AG09319 (cell line): ENCODE data around the gene TEX14.

Source experiments
- DNase-seq: peaks from one replicate; pipeline ENCODE4 v3.0.0-alpha.2; 2010; ENCODE audit warnings: low read depth; ENCODE audit errors: extremely low read depth
- TF ChIP-seq, protein P1 (sequence below): IDR thresholded peaks from 2 replicates; pipeline ENCODE4 v1.5.1; 2011; ENCODE audit warnings: low read depth, mild to moderate bottlenecking, inconsistent platforms, low read length, moderate library complexity

The TEX14 gene

DNA sequence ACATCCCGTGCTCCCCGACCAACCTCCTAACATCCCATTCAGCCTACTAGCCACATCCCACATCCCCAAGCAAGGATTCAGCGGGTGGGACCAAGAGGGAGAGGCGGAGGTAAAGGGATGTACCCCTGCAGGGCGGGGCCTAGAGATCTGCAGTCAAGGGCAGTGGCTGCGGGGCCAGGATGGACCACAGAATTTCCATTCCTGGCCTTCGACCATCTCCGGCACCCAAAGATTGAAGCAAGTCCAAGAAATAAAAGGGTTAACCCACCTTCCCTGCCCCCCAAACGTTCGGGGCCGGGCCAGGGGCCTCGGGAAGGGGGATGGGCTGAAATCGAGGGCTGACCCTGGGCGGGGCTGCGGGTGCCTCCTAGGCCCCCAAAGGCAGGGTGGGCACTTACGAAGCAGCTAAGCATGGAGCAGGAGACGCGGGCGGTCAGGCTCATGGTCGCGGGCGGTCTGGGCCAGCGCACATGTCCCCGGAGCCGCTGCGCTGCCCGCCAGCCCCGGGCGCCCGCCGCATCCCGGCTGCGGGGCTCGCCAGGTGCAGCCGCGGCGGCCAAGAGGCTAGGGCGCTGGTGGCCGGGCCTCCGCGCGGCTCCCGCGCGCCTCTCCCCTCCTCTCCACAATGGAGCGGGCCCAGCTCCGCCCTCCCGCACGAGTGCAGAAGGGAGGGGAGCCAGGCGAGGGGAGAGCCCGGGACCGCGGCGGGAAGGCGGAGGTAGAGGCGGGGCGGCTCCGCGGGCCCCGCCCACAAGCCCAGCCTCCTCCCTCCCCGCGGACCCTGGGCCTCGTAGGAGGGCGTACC is 177.7 kb downstream of the TEX14 start, which contains the start of gene MTMR4:
MTMR4 (minus strand) TSS at position 674 of the 805 bp plus-strand sequence; CDS start at position 443, 231 bp downstream.
- TF ChIP-seq, protein P1, sequence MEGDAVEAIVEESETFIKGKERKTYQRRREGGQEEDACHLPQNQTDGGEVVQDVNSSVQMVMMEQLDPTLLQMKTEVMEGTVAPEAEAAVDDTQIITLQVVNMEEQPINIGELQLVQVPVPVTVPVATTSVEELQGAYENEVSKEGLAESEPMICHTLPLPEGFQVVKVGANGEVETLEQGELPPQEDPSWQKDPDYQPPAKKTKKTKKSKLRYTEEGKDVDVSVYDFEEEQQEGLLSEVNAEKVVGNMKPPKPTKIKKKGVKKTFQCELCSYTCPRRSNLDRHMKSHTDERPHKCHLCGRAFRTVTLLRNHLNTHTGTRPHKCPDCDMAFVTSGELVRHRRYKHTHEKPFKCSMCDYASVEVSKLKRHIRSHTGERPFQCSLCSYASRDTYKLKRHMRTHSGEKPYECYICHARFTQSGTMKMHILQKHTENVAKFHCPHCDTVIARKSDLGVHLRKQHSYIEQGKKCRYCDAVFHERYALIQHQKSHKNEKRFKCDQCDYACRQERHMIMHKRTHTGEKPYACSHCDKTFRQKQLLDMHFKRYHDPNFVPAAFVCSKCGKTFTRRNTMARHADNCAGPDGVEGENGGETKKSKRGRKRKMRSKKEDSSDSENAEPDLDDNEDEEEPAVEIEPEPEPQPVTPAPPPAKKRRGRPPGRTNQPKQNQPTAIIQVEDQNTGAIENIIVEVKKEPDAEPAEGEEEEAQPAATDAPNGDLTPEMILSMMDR: no peak
- DNase-seq: no peak

DNA sequence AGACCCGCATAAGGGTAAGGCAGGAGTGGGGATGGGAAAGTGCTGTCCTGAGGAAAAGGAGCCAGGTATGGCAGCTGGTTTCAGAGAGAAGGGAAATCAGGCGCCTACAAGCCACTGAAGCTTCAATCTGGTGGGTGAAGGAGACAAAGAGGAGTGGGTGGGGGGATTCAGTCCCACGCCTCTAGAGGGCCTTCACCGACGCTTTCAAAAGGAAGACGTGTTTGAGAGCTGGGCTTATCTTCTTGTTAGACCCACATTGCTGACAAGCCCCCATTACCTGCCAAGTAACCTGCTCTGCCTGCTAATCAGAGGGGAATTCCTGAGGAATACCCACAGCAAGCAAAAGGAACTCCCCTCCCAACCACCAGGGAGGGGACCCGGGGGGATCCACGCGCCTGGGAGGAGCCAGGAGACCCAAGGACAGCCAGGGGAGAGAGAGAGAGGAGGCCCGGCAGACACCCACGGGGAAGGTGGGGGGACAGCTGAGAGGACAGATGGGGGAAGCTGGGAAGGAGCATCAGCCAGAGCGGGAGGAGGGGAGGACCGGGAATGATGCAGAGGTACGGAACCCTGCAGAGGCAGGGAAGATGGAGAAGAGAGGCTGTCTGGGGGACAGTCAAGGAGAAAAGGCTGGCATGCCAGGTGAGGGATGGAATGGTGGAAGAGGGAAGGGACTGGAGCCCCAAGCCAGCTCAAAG is 178.4 kb downstream of the TEX14 start:
- no peak for DNase-seq

DNA sequence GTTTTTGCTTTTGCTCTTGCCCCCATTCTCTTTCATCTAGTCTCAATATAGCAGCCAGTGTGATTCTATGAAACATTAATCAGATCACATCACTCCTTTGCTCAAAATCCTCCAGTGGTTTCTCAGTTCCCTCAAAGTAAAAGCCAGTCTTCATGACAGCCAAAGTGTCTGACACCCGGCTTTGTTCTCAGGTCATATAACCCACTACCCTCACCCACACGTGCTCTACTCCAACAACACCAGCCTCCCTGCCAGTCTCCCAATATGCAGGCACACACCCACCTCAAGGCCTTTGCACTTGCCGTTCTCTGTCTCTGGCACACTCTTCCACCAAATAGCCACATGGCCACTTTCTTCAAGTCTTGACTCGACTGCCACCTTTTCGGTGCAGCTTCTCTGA is 181.8 kb downstream of the TEX14 start:
- TF ChIP-seq, protein P1: no peak
- no peak for DNase-seq

More for the DNA sequence above, 178.4 kb downstream of the TEX14 start:
- TF ChIP-seq, protein P1: no peak

DNA sequence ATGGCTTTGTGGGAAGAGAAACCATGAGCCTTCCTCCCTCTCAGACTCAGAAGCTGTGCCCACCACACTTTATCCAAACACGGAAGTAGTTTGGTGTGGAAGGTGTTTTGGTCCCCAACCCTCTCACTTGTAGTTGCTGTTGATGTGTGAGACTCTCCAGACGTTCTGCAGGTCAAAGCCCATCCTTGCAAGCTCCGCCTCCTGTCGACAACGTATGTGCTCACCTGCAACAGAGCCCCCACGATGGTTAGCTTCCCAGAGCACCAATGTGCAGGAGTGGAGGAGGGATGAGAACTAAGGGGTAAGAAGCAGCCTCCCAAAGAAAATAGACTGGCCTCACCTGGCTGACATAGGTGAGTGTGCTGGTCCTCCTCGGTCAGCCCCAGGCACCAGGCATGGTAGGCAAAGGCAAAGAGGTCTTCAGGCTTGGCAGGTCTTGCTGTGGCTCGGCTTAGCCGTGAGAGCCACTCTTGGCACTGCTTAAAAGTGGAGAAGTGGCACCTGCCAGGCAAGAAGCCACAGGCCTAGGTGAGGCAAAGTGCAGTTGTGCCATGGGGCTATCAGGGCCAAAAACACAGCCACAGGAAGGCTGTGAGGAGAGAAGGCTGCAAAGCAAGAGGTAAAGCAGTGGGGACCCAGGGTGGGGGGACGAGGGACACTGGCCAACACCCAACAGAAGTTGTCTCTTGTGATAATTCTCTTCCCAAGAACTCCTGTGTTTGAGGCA is 183.3 kb downstream of the TEX14 start:
- DNase-seq: no peak
- TF ChIP-seq, protein P1: no peak

DNA sequence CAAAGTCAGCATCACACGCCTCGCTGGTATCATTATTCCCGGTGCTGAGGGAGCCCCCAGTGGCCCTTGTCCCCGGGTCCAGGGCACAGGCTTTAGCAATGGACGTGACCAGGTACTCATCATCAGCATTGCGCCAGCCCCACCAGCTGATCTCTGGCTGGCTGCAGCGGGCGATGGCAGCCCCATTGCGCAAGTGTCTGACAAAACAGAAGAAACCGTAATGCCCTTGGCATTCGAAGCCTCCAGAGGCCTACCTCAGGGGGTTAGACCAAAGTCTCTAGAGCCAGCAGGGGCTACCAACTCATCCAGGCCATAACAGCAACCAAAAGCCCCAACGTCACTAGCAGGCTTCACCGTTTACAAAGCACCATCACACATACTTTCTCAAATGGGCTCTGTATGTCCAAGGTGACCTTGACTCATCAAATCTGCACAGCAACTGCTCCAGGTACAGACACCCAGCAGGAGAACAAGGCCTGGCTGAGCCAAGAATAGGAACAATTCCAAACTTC is 184.7 kb downstream of the TEX14 start:
- TF ChIP-seq, protein P1: no peak
- DNase-seq: no peak
